Left renal cortex interstitium (tissue), 4 donors: ENCODE results near the gene ACTG2. TPM values are rescaled to one million over a fixed set of nuclear protein-coding genes. Genes with fewer than 3 reads are reported as not detected.

Source experiments
- DNase-seq, 4 donors: peaks; one replicate each; pipeline ENCODE4 v3.0.0-alpha.2; 2013; ENCODE audit warnings: low read depth in 4 of 4, low spot score in 2 of 4, missing footprints in 1 of 4
- polyA plus RNA-seq, 4 donors: library from polyadenylated mRNA; unstranded; fragments of 120-200 nt; gene quantifications; one replicate each; pipeline ENCODE4 v1.2.1, GENCODE V29; 2013; ENCODE audit not compliant: insufficient read length in 4 of 4

Gene ACTG2
- polyA plus RNA-seq, 4 donors = 0.40 to 4.7 (median 0.72) TPM

DNA sequence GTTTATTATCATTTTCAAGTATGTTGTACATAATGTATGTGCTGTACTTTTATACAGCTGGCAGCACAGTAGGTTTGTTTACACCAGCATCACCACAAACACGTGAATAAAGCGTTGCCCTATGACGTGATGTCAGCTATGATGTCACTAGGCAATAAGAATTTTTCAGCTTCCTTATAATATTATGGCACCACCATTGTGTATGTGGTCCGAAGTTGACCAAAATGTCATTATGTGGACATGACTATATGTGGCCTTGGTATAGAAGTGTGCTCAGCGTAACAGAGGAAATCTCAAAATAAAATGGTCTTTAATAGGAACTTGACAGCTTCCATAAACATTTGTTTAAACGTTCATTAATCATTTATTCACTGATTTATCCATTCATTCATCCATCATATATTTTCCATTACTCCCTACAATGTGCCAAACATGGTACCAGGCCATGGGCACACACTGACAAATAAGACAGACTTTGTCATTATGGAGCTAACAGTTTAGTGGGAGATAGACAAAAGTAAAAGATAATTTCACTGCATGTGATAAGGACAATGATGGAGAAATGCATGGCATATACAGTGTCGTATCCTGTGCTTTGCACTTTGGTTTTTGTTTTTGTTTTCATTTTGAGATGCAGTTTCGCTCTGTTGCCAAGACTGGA is 18.9 kb downstream of the ACTG2 start:
- DNase-seq = no peak

DNA sequence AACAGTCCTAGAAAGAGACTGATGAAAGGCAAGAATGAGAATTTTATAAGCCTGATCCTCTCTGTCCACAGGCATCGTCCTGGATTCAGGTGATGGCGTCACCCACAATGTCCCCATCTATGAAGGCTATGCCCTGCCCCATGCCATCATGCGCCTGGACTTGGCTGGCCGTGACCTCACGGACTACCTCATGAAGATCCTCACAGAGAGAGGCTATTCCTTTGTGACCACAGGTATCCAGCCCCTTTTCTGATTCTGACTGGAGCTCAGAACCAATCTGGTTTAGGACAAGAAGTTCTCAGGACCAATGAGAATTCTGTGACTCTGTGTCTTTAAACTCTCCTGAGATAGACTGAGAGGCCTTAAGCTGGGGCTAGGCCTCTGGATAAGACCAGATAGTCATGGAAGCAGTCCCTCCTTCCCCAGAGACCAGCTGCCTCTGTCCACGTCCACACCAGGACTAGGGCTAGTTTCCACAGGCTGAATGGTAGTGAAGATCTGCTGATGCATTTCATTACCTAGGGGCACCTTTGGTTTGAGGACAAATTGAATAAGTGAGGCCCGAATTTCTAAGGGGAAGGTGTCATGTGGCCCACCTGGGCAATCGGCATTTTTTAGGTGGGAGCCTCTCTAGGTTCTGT is 20.7 kb downstream of the ACTG2 start:
- DNase-seq = no peak

DNA sequence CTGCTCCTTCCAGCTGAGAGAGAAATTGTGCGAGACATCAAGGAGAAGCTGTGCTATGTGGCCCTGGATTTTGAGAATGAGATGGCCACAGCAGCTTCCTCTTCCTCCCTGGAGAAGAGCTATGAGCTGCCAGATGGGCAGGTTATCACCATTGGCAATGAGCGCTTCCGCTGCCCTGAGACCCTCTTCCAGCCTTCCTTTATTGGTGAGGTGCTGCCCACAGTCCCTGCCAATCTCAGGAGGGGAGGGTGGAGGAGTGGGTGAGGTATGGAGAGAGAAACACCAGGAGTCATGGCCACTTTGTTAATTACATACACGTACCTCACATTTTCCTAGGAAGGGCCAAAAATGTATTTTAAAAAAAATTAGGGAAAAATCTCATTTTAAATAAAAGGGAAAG is 21.9 kb downstream of the ACTG2 start:
- no peak for DNase-seq

DNA sequence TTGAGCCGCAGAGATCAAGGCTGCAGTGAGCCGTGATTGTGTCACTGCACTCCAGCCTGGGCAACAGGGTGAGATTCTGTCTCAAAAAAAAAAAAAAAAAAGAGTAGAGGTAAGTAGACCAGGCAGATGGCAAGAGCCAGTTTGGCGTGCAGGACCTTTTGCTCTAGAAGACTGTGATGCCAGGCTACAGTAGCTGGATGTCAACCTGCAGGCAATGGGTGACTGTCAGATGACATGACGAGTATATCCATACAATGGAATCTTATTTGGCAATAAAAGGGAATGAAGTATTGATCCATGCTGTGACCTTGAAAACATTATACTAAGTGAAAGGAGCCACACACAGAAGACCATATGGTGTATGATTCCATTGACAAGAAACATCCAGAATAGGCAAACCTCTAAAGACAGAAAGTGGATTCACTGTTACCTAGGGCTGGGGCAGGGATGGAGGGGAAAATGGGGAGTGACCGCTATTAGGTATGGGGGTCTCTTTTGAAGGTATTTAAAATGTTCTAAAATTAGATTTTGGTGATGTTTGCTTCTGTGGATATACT is 22.7 kb downstream of the ACTG2 start:
- no peak for DNase-seq

DNA sequence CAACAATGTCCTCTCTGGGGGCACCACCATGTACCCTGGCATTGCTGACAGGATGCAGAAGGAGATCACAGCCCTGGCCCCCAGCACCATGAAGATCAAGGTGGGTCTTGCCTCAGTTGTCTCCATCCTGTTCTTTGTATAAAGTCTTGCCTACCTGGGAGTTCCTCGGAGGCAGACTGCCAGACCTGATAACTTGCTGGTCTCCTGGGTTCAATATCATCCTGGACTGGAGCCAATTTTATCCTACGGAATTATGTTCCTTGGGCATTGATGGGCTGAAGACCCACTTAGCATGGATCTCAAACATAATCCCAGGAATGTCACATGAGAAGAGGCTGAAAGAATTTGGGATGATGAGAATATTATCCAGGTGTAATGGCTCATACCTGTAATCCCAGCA is 23.9 kb downstream of the ACTG2 start:
- DNase-seq = no peak

DNA sequence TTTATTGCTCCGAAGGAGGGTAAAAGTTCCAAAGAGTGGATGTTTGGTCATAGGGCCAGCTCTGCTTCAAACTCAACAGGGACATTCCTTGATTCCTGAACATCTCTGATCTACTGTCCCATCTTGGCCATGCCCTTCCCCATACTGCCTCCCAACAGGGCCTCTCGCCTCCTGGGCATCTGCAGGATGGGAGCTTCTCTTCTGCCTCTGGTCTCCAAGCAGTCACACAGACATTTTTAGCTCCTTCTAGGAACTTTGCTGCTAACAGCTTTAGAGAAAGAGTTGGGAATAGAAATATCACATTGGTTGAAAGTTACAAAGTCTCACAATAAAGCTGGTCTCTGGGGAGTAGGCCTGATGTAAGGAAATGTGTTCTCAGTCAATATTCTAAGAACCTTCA is 24.5 kb downstream of the ACTG2 start:
- no peak for DNase-seq

DNA sequence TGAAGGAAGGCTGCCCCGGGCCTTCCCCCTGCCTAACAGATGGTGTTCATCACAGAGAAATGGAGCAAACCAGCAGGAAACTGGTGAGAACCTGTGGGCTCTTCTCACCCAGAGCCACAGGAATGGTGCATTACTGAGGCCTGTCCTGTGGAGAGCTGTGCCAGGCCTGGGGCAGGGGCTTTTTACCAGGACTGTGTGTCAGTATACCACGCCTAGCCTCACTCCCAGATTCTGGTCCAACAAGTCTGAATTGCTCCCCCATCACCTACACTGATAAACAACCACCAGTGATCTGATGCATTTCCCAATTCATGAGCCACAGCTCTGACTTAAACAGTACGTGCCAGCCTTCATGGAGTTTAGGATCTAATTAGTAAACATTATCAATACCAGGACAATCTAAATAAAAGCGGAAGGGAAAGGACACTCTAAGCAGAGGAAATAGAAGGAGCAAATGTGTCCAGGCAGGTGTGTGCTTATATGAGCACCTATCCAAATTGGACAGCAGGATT is 24.9 kb downstream of the ACTG2 start:
- no peak for DNase-seq

DNA sequence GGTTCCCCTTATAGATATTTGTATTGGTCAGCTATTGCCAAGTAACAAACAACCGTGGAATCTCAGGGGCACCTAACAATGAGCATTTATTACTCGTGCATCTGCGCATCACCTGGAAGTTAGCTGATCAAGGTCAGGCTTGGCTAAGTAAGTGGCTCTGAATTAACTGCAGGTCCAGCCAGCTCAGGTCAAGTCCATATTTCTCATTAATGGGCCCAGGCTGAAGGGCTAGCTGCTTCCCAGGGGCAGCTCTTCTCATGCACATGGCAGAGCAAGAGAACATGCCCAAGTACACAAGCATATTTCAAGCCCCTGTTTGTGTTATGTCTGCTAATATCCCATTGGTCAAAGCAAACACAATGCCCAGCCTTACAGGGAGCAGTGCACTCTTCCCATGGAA is 26.0 kb downstream of the ACTG2 start:
- no peak for DNase-seq

DNA sequence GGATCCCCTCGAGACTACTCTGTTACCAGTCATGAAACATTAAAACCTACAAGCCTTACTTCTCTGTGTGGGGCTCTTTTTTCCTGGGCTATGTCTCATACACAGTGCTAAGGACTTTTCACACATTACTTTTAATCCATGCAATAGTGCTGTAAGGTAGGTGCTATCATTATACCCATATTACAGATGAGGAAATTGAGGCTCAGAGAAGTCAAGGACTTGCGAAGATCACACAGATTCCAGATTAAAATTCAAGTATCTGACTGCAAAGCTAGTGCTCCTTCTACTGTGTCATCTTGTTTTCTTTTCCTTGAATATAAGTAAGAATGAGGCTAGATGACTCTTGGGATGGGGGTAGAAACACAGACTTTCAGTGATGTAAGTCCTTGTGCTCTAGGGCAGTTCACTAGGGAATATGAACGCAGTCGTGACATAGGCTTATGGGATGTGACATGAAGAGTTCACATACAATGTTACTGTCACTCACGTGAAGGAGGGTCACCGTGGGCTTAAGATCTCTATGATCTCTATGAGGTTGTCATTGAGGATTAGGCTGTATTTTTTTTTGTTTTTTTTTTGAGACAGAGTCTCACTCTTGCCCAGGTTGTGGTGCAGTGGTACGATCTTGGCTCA is 26.9 kb downstream of the ACTG2 start:
- no peak for DNase-seq

DNA sequence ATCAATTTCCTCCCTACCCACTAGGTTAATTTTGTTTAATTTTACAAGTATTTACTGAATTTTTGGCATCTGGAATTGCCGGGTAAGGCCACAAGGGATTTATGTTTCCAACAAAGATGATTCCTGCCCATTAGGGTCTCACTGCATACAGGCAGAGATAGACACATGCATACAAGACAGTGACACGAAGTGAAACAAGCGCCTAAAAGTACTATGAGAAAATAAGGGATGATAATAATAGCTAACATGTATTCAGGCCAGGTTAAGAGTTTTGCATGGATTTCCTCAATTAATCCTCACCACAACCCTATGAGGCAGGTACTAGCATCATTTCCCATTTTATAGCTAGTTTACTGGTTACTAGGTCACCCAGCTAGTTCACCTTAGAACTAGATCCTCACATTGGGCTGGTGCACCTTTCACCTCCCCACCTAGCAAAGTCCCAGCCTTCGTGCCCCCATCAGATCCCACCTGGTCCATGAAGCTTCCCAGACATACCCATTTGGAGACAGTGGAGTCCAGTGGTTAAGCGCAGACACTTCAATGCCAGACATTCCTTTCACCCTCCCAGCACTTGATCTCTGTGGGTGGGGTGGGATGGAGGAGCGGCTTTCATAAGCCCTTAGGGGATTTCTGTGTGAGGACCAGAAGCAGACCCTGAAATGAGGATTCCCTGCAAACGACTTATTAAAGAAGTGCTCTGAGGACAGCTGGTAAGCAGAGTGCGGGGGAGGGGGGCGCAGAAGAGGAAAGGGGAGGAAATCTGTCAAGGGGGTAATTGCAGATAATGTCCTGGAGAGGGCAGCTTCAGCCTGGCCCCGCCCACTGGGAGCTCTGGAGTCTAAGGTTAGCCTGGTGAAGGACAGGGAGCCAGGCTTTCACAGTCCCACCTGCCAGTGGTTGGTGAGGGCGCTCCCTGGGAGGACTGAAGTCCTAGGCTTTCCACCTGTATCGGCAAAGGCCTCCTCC is 28.1 kb downstream of the ACTG2 start:
- no peak for DNase-seq

DNA sequence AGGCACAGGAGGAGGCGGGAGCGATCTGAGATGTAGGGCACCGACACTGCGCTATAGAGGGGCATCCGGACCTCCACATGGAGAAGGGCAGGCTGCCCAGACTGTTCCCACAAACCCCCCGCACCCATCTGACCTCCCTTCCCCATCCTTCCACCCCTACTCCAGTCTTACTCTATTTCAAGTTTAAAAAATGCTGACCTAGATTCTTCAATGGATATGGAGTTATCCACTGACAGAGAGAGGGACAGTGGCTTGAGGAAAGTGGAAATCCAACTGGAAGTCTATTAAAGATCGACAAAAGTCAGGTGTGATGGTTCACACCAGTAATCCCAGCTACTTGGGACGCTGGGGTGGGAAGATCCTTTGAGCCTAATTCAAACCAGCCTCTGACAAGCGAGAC is 28.8 kb downstream of the ACTG2 start:
- DNase-seq = no peak

DNA sequence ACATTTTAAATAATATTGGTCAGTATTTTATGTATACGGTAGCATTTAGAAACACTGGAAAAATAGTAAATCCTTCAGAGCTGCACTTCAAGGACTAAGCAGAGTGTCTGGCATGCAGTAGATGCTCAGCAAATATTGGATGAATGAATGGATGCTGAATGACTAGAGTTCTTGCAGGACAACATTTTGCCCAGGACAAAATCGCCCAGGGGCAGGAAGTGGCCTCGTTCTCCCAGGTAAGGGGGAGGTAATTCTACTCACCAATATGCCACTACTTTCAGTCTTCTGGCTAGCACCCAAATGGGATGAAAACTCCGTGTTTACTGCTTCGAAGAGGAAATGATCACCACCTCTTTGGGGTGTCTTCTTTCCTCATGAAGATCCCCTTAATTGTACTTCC is 29.9 kb downstream of the ACTG2 start:
- no peak for DNase-seq

DNA sequence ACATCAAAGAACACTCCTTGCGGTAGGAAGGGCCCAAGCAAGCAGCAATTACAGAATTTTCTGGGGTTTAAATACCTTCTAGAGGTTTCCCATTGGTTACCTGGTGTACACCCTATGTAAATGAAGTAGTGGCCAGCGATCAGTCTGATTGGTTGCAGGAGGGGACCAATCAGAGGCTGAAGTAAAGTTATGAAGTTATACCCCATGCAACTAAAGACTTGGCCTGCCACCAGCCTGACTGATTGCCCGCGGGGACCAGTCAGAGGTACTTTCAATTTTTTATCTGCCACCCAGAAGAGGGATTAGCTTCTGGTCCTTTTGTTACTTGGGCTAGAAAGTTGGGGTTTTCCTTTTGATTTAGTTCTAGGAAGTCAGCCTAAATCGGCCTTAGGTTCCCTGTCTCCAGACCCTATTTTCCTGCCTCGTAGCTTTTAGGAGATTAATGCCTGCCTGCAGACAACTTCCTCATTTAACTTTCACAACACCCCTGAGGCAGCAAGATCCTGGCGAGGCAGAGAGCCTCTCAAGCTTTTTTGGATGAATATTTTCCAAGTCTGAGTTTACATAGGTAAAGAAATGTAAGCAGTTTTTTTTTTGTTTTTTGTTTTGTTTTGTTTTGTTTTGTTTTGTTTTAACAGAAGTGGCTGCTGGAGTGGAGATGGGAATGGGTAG is 32.4 kb downstream of the ACTG2 start:
- no peak for DNase-seq

DNA sequence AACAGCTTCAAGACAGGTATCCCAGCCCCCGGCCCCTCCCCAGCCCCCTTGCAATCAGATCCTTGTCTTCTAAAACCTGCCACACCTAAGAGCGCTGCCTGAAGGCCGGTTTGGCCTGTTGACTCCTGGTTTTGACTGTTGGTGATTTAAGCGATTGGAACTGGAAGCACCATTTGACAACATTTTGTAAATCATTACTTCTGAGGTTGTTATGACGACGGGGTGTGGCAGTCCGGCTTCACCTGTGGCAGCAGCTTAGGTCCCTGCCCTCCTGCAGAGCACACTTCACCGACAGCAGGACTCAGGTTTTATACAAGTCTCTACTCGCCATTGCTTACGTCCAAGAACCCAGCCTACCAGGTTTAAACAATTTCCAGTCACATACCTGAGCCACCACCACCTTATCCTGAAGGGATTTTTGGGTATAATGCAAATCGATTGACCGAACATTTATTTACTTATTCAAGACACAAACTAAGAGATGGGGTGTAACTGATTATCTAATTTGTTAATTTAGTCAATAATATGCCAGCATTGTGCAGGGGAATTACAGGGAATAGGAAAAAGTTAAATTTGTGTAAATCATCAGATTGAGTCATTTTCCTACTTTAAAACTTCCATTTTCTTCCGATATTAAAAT is 33.2 kb downstream of the ACTG2 start:
- DNase-seq = no peak

DNA sequence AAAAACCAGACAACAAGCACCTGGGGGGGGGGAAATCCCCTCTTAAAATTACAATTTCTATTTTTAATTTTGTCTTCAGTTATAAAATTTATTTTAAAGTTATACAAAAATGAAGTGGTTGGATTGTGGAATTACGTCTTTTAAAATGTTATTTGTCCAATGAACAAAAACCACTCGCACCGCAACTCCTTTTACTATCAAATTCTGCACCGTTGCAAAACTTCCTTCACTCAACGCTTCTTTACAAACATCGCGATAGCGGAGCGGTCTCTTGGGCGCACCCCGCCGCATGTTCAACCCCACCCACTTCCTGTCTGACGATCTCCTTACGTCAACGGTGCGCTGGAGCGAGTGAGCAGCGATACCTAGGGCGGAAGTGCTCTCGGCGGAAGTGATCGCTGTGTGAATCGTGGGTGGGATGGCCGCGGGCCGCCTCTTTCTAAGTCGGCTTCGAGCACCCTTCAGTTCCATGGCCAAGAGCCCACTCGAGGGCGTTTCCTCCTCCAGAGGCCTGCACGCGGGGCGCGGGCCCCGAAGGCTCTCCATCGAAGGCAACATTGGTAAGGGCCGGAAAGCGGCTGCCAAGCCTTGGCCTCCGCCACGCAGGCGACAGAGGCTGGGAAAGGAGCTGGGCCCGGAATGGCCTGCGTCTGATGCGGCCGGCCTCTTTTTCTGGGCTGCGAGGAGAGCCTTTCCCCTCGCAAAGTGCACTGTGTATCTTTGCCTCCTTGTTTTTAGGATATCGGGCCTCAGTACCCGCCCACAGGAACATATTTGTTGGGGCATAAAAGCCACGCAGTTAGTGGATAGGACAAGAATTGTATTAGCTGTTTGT is 33.9 kb downstream of the ACTG2 start, which contains the start of gene DGUOK:
Gene DGUOK, plus strand, starts transcription at position 388 of the 835 bp plus-strand sequence. Its CDS starts 31 bp downstream, at position 419.
- DNase-seq = peak; percentile 93 to 100 (median 97)

DNA sequence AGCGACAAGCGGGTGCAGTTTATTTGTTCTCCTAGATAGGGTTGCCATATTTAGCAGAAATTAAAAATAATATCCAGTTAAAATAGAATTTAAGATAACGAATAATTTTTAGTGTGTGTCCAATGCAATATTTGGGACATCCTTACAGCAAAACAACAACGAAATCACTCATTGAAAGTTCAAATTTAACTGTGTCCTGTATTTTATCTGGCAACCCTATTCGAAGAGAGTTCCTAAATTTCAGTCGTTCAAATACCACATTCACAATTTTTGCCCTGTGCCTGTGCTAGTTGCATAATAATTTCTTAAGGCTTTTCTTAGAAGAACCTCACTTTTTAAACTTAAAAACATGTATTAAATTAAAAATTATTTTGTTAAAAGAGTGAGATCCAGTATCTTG is 34.5 kb downstream of the ACTG2 start:
- peak in 1 of 4 donors; percentile 12 for DNase-seq

DNA sequence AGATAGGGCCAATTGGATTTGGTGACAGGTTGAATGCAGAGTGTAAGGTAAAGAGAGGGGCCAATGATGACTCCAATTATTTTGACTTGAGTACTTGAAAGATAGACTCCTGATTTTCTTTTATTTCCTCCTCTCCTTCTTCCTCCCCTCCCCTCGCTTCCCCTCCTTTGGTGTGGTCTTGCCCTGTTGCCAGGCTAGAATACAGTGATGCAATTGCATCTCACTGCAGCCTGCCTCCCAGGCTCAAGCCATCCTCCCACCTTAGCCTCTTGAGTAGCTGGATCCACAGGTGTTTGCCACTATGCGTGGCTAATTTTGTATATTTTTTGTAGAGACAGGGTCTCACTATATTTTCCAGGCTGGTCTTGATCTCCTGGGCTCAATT is 36.1 kb downstream of the ACTG2 start:
- DNase-seq = no peak

DNA sequence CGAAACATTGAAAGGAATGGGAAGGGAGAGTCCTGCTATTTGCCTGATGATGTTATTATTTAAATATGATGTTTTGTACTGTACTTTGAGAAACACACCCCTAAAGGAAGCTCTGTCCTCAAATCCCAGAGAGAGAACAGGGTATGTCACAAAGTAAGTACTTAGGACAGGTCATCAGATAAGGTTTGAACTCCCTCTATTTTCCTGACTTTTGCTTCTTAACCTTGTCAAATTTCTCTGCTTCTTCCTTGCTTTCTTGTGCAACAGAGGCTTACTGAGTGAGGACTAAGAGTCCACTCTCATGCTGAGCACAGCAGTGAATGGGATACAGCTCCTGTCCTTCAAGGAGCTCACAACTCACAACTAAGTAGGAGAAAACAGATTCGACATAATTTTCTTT is 37.6 kb downstream of the ACTG2 start:
- DNase-seq = no peak
